ENCODE results near the gene SYCP2.

- no peak for TF ChIP-seq CTCF (optimal IDR thresholded peaks at IDR 0.05 in 1 of 3, IDR thresholded peaks at IDR 0.05 in 1 of 3, conservative IDR thresholded peaks at IDR 0.05 in 1 of 3; ENCODE audit: extremely low read depth in 1 of 3, insufficient read depth in 2 of 3, low read length in 3 of 3)
- TF ChIP-seq EZH2 (IDR thresholded peaks at IDR 0.05; ENCODE audit: low read length): no peak
Measured at GRCh38 chr20:59821788-59822187, 111.6 kb downstream of the SYCP2 start.

Measured in keratinocyte (primary cell).